Hippocampal formation (tissue), 2 donors: ENCODE measurements around the gene ERAL1.
"Not testable (repeated sequence)": the region's sequence is repeated elsewhere in the genome, so short reads cannot be mapped to it uniquely, and the experiment has no call there.

ENCODE experiments used
- DNase-seq, 2 donors: peaks; one replicate each; lab custom pipeline; 2025; lab: John Stamatoyannopoulos, UW

ERAL1 gene

GRCh38 chr17:28899212-28899815, 44.5 kb downstream of the ERAL1 start:
- no peak for DNase-seq

GRCh38 chr17:28900986-28901726, 46.3 kb downstream of the ERAL1 start:
- no peak for DNase-seq

GRCh38 chr17:28901866-28902818, 47.3 kb downstream of the ERAL1 start:
- no peak for DNase-seq

GRCh38 chr17:28902819-28903545, 48.2 kb downstream of the ERAL1 start, which contains the start of gene DHRS13:
Gene DHRS13, minus strand, starts transcription at chr17:28903079. Its CDS starts 135 bp downstream, at chr17:28902944.
- DNase-seq = peak; percentile 66 to 79

- not testable (repeated sequence) for DNase-seq
Observed at GRCh38 chr17:28903546-28903841, 48.7 kb downstream of the ERAL1 start.

- no peak for DNase-seq
Observed at GRCh38 chr17:28904800-28905199, 50.0 kb downstream of the ERAL1 start.

GRCh38 chr17:28906276-28906675, 51.5 kb downstream of the ERAL1 start:
- no peak for DNase-seq

- peak in 1 of 2 donors; percentile 18 for DNase-seq
Observed at GRCh38 chr17:28906706-28907438, 52.1 kb downstream of the ERAL1 start.

GRCh38 chr17:28907709-28908475, 53.1 kb downstream of the ERAL1 start:
- DNase-seq = no peak

GRCh38 chr17:28908640-28909167, 53.9 kb downstream of the ERAL1 start:
- DNase-seq = no peak

- no peak for DNase-seq
Observed at GRCh38 chr17:28910534-28910933, 55.7 kb downstream of the ERAL1 start.
